Body of pancreas (tissue), 4 donors: ENCODE results near the gene TBC1D9.

Source experiments
- CTCF ChIP-seq, 7 experiments: fragments of 450-650 bp in 4 of 7; fragments of 200-600 bp in 3 of 7; sonication (generic) in 3 of 7; IDR thresholded peaks; one replicate each; pipeline ENCODE4 v1.5.1; 2016 to 2019; ENCODE audit warnings: antibody characterized with exemption in 7 of 7
- POLR2A ChIP-seq, 3 donors: fragments of 450-650 bp; IDR thresholded peaks; one replicate each; pipeline ENCODE4 v1.6.1; 2016; ENCODE audit warnings: antibody characterized with exemption in 3 of 3, mild to moderate bottlenecking in 2 of 3

GRCh38 chr4:140652601-140653000 is 103.6 kb downstream of the TBC1D9 start:
- TF ChIP-seq POLR2A (IDR thresholded peaks at IDR 0.05) (no peak), CTCF (IDR thresholded peaks at IDR 0.05) (no peak)
